Karpas-422 (cell line): ENCODE data around the gene MYOCD. TPM values are rescaled to one million over a fixed set of nuclear protein-coding genes. Genes with fewer than 3 reads are reported as not detected.
"Not testable (repeated sequence)": the region's sequence is repeated elsewhere in the genome, so short reads cannot be mapped to it uniquely, and the experiment has no call there.

Source experiments
- DNase-seq: peaks from one replicate; pipeline ENCODE4 v3.0.0-alpha.2; 2015
- H2AFZ ChIP-seq: fragments of 200-600 bp; sonication (generic); 2 replicates; pipeline ENCODE4 v1.6.1; 2014; ENCODE audit warnings: antibody characterized with exemption, low read length, mixed read lengths
- H3K27ac ChIP-seq: fragments of 200-600 bp; sonication (generic); 2 replicates; pipeline ENCODE4 v1.5.1; 2014; ENCODE audit warnings: mild to moderate bottlenecking, low read length, moderate library complexity
- H3K27me3 ChIP-seq: fragments of 200-600 bp; sonication (generic); 2 replicates; pipeline ENCODE4 v1.6.1; 2014; ENCODE audit warnings: low read length, mixed read lengths
- H3K36me3 ChIP-seq: fragments of 200-600 bp; sonication (generic); 2 replicates; pipeline ENCODE4 v1.6.1; 2014; ENCODE audit warnings: low read length, mixed read lengths; ENCODE audit not compliant: insufficient read depth
- H3K4me1 ChIP-seq: fragments of 200-600 bp; sonication (generic); 2 replicates; pipeline ENCODE4 v1.6.1; 2014; ENCODE audit warnings: mild to moderate bottlenecking, low read length, mixed read lengths
- H3K4me2 ChIP-seq: fragments of 200-600 bp; sonication (generic); 2 replicates; pipeline ENCODE4 v1.6.1; 2014; ENCODE audit warnings: low read length, low read depth, mild to moderate bottlenecking; ENCODE audit not compliant: poor library complexity, severe bottlenecking
- H3K4me3 ChIP-seq: fragments of 200-600 bp; sonication (generic); 2 replicates; pipeline ENCODE4 v1.5.1; 2014; ENCODE audit warnings: mild to moderate bottlenecking, antibody characterized with exemption, low read length, mixed read lengths
- H3K79me2 ChIP-seq: fragments of 200-600 bp; sonication (generic); 2 replicates; pipeline ENCODE4 v1.6.1; 2014; ENCODE audit warnings: mild to moderate bottlenecking, low read length, mixed read lengths
- H3K9ac ChIP-seq: fragments of 200-600 bp; sonication (generic); 2 replicates; pipeline ENCODE4 v1.6.0; 2014; ENCODE audit warnings: low read length
- H3K9me2 ChIP-seq: fragments of 200-600 bp; sonication (generic), shearing (Covaris generic); replicated peaks from 2 replicates; pipeline ENCODE4 v1.6.0; 2014; ENCODE audit warnings: mild to moderate bottlenecking, low read length, moderate library complexity; ENCODE audit not compliant: insufficient read depth
- H3K9me3 ChIP-seq: fragments of 300-700, 200-600 bp; sonication (generic); 2 replicates; pipeline ENCODE4 v1.6.1; 2014; ENCODE audit warnings: low read length, mixed read lengths
- H4K20me1 ChIP-seq: fragments of 200-600 bp; sonication (generic); 2 replicates; pipeline ENCODE4 v1.6.1; 2014; ENCODE audit warnings: mild to moderate bottlenecking, antibody characterized with exemption, low read length, low read depth; ENCODE audit not compliant: insufficient read depth
- total RNA-seq: library from RNA; depleted of rRNA; stranded (reverse); fragments of >200 nt; shearing (Covaris generic); gene quantifications from 2 replicates; pipeline ENCODE4 v1.2.3, GENCODE V29; 2014; ENCODE audit warnings: low replicate concordance

The MYOCD gene
- total RNA-seq, 1 experiment from 2014 or later, result not detected

DNA sequence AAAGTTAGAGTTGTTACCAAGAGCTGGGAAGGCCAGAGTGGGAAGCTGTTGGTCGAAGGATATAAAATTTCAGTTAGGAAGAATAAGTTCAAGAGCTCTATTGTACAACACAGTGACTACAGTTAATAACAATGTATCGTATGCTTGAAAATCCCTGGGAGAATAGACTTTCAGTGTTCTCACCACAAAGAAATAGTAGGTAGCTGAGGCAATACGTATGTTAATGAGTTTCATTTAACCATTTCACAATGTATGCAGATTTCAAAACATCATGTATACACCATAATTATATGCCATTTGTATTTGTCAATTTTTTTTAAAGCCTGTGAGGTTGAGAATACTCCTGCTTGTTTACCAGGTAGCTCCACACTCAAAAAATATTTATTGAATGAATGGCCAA is 41.5 kb upstream of the MYOCD start:
- H2AFZ ChIP-seq, result no peak overlapping the region
- no peaks in the 10 kb centered on the region for H3K27me3 ChIP-seq
- no peak overlapping the region for H3K4me2 ChIP-seq
- no peaks in the 10 kb centered on the region for H3K9me2 ChIP-seq
- H3K36me3 ChIP-seq, result no peaks in the 10 kb centered on the region
- H4K20me1 ChIP-seq, result no peaks in the 10 kb centered on the region
- no peaks in the 10 kb centered on the region for H3K9me3 ChIP-seq
- H3K27ac ChIP-seq, result no peak overlapping the region
- no peak overlapping the region for H3K4me3 ChIP-seq
- no peak overlapping the region for H3K9ac ChIP-seq
- H3K4me1 ChIP-seq, result no peaks in the 10 kb centered on the region
- no peak for DNase-seq
- H3K79me2 ChIP-seq, result no peaks in the 10 kb centered on the region

DNA sequence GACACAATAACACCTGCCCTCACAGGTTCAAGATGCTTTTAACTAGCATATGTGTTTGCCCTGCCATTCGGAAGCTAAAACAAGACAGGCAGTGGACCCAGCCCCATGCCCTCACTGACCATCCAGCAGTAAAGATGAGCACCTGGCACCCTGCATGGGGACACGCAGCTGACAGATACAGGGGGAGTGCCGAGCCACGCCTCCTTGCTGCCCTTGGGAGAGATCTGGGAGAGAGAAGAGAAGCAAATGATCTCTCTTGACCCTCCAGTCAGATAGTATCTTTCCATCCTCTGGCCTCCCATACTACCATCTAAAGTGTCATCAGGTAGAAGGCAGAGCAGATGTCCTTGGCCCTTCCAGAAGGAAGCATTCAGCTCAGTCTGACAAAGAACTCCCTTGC is 40.6 kb upstream of the MYOCD start:
- Histone ChIP-seq H4K20me1 (no peaks in the 10 kb centered on the region), H2AFZ (no peak overlapping the region), H3K9me3 (no peaks in the 10 kb centered on the region), H3K4me1 (no peaks in the 10 kb centered on the region), H3K27me3 (no peaks in the 10 kb centered on the region), H3K79me2 (no peaks in the 10 kb centered on the region), H3K9ac (no peak overlapping the region), H3K36me3 (no peaks in the 10 kb centered on the region), H3K27ac (no peak overlapping the region), H3K4me3 (no peak overlapping the region), H3K9me2 (no peaks in the 10 kb centered on the region), H3K4me2 (no peak overlapping the region)
- peak; percentile 6 for DNase-seq

DNA sequence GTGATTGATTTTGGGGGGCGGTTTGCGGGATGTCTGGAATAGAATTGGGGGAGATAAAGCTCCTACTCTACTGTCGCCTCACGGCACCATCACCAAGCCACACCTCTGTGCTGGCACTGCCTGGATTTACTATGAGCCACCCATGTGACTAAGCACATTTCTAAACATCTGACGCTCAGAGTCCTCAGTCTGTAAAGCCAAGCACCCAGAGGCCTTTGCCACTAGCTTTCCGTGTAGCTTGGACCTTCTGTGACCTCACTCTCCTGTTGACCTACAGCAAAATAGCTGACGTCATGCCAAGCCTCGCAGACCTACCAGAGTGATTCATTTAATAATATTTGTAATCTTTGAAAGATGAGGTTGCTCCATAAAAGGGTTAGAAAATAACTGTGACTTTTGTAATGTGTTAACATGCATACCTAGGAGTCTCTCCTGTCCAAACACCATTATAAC is 38.5 kb upstream of the MYOCD start:
- no peak overlapping the region for H3K4me3 ChIP-seq
- H3K4me2 ChIP-seq, result no peak overlapping the region
- no peaks in the 10 kb centered on the region for H3K36me3 ChIP-seq
- H2AFZ ChIP-seq, result no peak overlapping the region
- H3K79me2 ChIP-seq, result no peaks in the 10 kb centered on the region
- no peaks in the 10 kb centered on the region for H3K9me3 ChIP-seq
- H3K4me1 ChIP-seq, result no peaks in the 10 kb centered on the region
- H3K27ac ChIP-seq, result no peak overlapping the region
- no peaks in the 10 kb centered on the region for H3K9me2 ChIP-seq
- peak; percentile 14 for DNase-seq
- H3K27me3 ChIP-seq, result no peaks in the 10 kb centered on the region
- no peaks in the 10 kb centered on the region for H4K20me1 ChIP-seq
- H3K9ac ChIP-seq, result no peak overlapping the region

DNA sequence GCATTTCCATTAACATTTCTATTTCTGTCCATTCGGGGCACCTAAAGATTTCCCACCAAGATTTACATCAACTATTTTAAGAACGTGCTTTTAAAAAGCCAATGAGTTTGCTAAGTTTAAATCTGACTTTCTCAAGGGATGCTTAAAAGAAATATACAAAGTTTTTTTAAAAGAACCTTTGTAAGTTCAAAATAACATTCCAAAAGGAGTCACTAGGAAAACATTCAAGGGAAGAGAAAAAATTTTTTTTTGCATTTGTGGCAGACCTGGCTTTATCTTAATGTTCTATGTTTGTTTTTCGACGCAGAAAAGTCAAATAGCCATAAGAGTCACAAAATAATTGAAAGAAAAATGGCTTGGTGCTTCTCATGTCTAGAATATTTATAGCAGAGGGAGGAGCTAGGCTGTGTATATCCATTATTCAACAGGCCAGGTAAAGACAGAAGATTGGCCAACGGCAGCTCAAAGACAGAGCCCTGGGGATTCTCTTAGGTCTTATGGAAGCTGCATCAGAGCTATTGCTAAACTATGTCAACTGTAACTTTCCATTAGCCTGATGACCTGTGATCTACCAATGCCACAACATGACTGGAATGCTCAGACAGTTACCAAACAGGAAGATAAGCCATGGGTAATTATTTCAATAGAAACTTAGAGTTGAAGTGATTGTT is 37.8 kb upstream of the MYOCD start:
- Histone ChIP-seq H3K9ac (no peak overlapping the region), H3K36me3 (no peaks in the 10 kb centered on the region), H3K9me2 (no peaks in the 10 kb centered on the region), H3K4me2 (no peak overlapping the region), H2AFZ (no peak overlapping the region), H3K9me3 (no peaks in the 10 kb centered on the region), H3K79me2 (no peaks in the 10 kb centered on the region), H3K4me3 (no peak overlapping the region), H3K27me3 (no peaks in the 10 kb centered on the region), H4K20me1 (no peaks in the 10 kb centered on the region), H3K27ac (no peak overlapping the region), H3K4me1 (no peaks in the 10 kb centered on the region)
- peak; percentile 29 for DNase-seq

DNA sequence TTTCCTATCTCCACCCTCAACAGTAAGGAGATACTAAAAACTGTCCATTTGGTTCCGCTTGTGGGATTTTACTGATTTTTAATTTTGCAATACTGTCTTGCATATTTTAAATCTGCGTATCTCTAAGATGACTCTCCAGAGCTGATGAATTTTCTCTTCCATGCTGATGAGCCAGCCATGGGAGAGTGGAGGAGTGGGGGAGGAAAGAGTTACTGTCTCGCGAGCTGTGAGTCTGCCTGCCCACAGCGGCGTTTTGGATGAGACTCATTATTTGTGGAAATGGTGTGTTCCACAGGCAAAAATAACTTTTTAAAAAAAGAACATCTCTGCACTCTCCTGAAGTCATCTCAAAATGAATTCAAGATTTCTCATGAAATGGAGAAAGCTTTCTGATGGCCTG is 34.6 kb upstream of the MYOCD start:
- H3K9me3 ChIP-seq, result no peaks in the 10 kb centered on the region
- H3K9me2 ChIP-seq, result no peaks in the 10 kb centered on the region
- H3K4me1 ChIP-seq, result no peaks in the 10 kb centered on the region
- H3K9ac ChIP-seq, result no peak overlapping the region
- peak; percentile 14 for DNase-seq
- H3K4me2 ChIP-seq, result no peak overlapping the region
- H3K36me3 ChIP-seq, result no peaks in the 10 kb centered on the region
- H2AFZ ChIP-seq, result no peak overlapping the region
- H4K20me1 ChIP-seq, result no peaks in the 10 kb centered on the region
- no peak overlapping the region for H3K27ac ChIP-seq
- H3K27me3 ChIP-seq, result no peaks in the 10 kb centered on the region
- no peak overlapping the region for H3K4me3 ChIP-seq
- no peaks in the 10 kb centered on the region for H3K79me2 ChIP-seq

DNA sequence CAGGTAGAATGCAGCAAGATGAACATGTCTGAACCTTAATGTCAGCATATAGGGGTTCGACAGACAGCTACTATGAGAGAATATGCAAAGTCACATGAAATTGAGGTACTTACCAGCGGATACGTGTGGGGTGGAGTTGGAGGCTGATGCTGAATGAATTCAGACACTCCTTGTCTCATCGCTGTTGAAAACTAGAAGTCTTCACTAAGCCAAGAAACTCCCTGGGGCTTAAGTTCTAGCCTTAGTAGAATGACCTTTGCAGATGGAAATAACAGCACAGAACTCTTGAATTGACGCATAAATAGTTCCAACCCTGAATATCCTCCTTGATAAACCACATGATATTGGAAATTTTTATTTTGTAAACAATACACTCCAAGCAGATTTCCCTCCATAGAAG is 32.9 kb upstream of the MYOCD start:
- Histone ChIP-seq H3K79me2 (no peaks in the 10 kb centered on the region), H2AFZ (no peak overlapping the region), H3K27ac (no peak overlapping the region), H3K9me3 (no peaks in the 10 kb centered on the region), H3K36me3 (no peaks in the 10 kb centered on the region), H3K4me1 (no peaks in the 10 kb centered on the region), H4K20me1 (no peaks in the 10 kb centered on the region), H3K27me3 (no peaks in the 10 kb centered on the region), H3K9ac (no peak overlapping the region), H3K9me2 (no peaks in the 10 kb centered on the region), H3K4me3 (no peak overlapping the region), H3K4me2 (no peak overlapping the region)
- peak; percentile 29 for DNase-seq

DNA sequence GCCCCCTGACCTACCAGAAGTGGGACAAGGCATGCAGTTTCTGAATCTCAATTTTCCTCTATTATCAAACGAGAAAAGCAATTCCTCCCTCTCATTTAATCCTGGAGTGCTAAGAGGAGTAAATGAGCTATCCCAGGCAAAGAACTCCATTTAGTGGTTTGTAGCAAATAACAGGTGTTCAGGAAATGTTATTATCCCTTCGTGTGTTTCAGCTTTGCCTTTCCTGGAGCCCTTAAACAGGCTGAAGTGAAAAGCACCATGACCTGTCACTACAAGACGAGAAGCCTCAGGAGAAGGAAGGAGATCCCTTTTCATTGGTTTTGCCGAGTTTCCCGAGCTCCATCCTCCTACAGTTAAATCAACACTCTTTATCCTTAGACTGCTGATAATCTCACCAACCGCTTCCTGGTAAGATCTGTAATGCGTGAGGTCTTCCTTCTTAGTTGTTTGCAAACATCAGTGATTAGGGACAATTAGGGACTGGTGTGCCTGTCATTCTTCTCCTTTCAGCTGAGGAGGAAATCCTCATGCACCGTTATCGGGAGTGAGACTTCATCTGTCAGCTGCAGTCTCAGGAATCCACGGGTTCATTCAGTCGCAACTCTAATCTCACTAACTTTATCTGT is 30.8 kb upstream of the MYOCD start:
- no peak overlapping the region for H3K4me3 ChIP-seq
- no peaks in the 10 kb centered on the region; the same call in 1 of the 2 replicates for H3K4me1 ChIP-seq
- H3K36me3 ChIP-seq, result no peaks in the 10 kb centered on the region
- H3K27me3 ChIP-seq, result no peaks in the 10 kb centered on the region
- no peak overlapping the region for H3K4me2 ChIP-seq
- no peaks in the 10 kb centered on the region for H3K9me2 ChIP-seq
- no peaks in the 10 kb centered on the region for H3K9me3 ChIP-seq
- peak; percentile 40 for DNase-seq
- H4K20me1 ChIP-seq, result no peaks in the 10 kb centered on the region
- no peak overlapping the region for H2AFZ ChIP-seq
- no peak overlapping the region for H3K27ac ChIP-seq
- no peaks in the 10 kb centered on the region for H3K79me2 ChIP-seq
- no peak overlapping the region for H3K9ac ChIP-seq

DNA sequence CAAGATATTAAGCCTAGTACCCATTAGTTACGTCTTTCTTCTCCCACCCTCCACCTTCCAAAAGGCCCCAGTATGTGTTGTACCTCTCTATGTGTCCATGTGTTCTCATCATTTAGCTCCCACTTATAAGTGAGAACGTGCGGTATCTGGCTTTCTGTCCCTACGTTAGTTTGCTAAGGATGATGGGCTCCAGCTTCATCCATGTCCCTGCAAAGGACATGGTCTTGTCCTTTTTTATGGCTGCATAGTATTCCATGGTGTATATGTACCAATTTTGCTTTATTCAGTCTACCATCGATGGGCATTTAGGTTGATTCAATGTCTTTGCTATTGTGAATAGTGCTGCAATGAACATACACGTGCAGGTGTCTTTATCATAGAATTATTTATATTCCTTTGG is 29.7 kb upstream of the MYOCD start:
- H3K27ac ChIP-seq, H3K9ac ChIP-seq, H2AFZ ChIP-seq, H3K79me2 ChIP-seq, H4K20me1 ChIP-seq, DNase-seq, H3K4me3 ChIP-seq, H3K9me2 ChIP-seq, H3K4me1 ChIP-seq, H3K36me3 ChIP-seq, H3K27me3 ChIP-seq, H3K4me2 ChIP-seq, H3K9me3 ChIP-seq: not testable (repeated sequence)
